Amygdala (tissue), 56 donors: ENCODE results near the gene SHC4.

ENCODE experiments used
- DNase-seq, 56 donors: peaks; one replicate each; lab custom pipeline; 2025; lab: John Stamatoyannopoulos, UW

Gene SHC4

GRCh38 chr15:48888836-48889235, 74.9 kb downstream of the SHC4 start:
- no peak for DNase-seq

GRCh38 chr15:48888191-48888590, 75.5 kb downstream of the SHC4 start:
- no peak for DNase-seq

- no peak for DNase-seq
Measured at GRCh38 chr15:48887144-48887543, 76.6 kb downstream of the SHC4 start.

- DNase-seq: no peak
Measured at GRCh38 chr15:48883699-48884098, 80.0 kb downstream of the SHC4 start.

- DNase-seq: no peak
Measured at GRCh38 chr15:48880070-48880634, 83.6 kb downstream of the SHC4 start.

- peak; percentile 64 to 96 (median 89) for DNase-seq
Measured at GRCh38 chr15:48877630-48878595, 85.8 kb downstream of the SHC4 start, which contains the start of gene EID1. EID1 (plus strand) TSS chr15:48878134; CDS start chr15:48878177, 43 bp downstream.

- no peak for DNase-seq
Measured at GRCh38 chr15:48876057-48876456, 87.7 kb downstream of the SHC4 start.

GRCh38 chr15:48875241-48875960, 88.3 kb downstream of the SHC4 start:
- DNase-seq: no peak

GRCh38 chr15:48872632-48873031, 91.1 kb downstream of the SHC4 start:
- DNase-seq: no peak

GRCh38 chr15:48871542-48871941, 92.2 kb downstream of the SHC4 start:
- DNase-seq: no peak

- no peak for DNase-seq
Measured at GRCh38 chr15:48869966-48870365, 93.8 kb downstream of the SHC4 start.

- no peak for DNase-seq
Measured at GRCh38 chr15:48868536-48868935, 95.2 kb downstream of the SHC4 start.

GRCh38 chr15:48868023-48868422, 95.7 kb downstream of the SHC4 start:
- DNase-seq: no peak

GRCh38 chr15:48866141-48866563, 97.6 kb downstream of the SHC4 start:
- DNase-seq: no peak

- DNase-seq: no peak
Measured at GRCh38 chr15:48865370-48866079, 98.2 kb downstream of the SHC4 start.

GRCh38 chr15:48862705-48863104, 101.0 kb downstream of the SHC4 start:
- no peak for DNase-seq

- peak in 5 of 56 donors; percentile 2 to 60 (median 26) for DNase-seq
Measured at GRCh38 chr15:48861813-48862431, 101.8 kb downstream of the SHC4 start.

GRCh38 chr15:48859426-48859825, 104.3 kb downstream of the SHC4 start:
- no peak for DNase-seq

GRCh38 chr15:48858401-48858800, 105.3 kb downstream of the SHC4 start:
- DNase-seq: no peak

- no peak for DNase-seq
Measured at GRCh38 chr15:48856942-48857341, 106.8 kb downstream of the SHC4 start.
